Thymus (tissue), 11 donors: ENCODE measurements around the gene CHMP4A. TPM values are rescaled to one million over a fixed set of nuclear protein-coding genes. Genes with fewer than 3 reads are reported as not detected.
A peak's percentile ranks its signal among the peaks of the same experiment; 100 is the strongest.

ENCODE experiments used
- DNase-seq, 9 donors: peaks; one replicate each; pipeline ENCODE4 v3.0.0-alpha.2; 2013; ENCODE audit warnings: low spot score in 9 of 9, low read depth in 6 of 9, missing footprints in 1 of 9
- H3K27ac ChIP-seq, 2 donors: one replicate each; pipeline ENCODE4 v1.5.1; 2013; ENCODE audit warnings: control low read depth in 1 of 2, low read depth in 1 of 2, low read length in 1 of 2, mild to moderate bottlenecking in 1 of 2, moderate library complexity in 1 of 2
- H3K27me3 ChIP-seq, 2 donors: one replicate each; pipeline ENCODE4 v1.5.1; 2013; ENCODE audit warnings: low read length in 1 of 2; ENCODE audit not compliant: control insufficient read depth in 2 of 2, insufficient read depth in 1 of 2
- H3K36me3 ChIP-seq, 2 donors: one replicate each; pipeline ENCODE4 v1.5.1; 2013; ENCODE audit warnings: low read length in 1 of 2, mild to moderate bottlenecking in 1 of 2, moderate library complexity in 1 of 2; ENCODE audit not compliant: control insufficient read depth in 2 of 2, insufficient read depth in 2 of 2
- H3K4me1 ChIP-seq, 2 donors: one replicate each; pipeline ENCODE4 v1.5.1; 2013; ENCODE audit warnings: low read length in 2 of 2; ENCODE audit not compliant: control insufficient read depth in 2 of 2, insufficient read depth in 2 of 2
- H3K4me3 ChIP-seq, 2 donors: one replicate each; pipeline ENCODE4 v1.5.1; 2013; ENCODE audit warnings: low read length in 2 of 2, control low read depth in 1 of 2, mild to moderate bottlenecking in 1 of 2
- H3K9me3 ChIP-seq, 2 donors: one replicate each; pipeline ENCODE4 v1.5.1; 2013; ENCODE audit warnings: low read length in 1 of 2, mild to moderate bottlenecking in 1 of 2; ENCODE audit not compliant: control insufficient read depth in 2 of 2, insufficient read depth in 1 of 2
- WGBS: extraction: QIAGEN DNeasy Blood & Tissue Kit; methylation state at CpG from one replicate; pipeline ENCODE4 v1.1.7; 2013; 5-methylcytosine and 5-hydroxymethylcytosine counted together
- polyA plus RNA-seq: library from polyadenylated mRNA; stranded (reverse); fragments of 200-250 nt; gene quantifications from one replicate; pipeline ENCODE4 v1.2.3, GENCODE V29; 2013
- total RNA-seq: library from RNA; stranded (reverse); fragments of 120-200 nt; gene quantifications from one replicate; pipeline ENCODE4 v1.2.4, GENCODE V29; 2013
- donor health status: healthy.

CHMP4A gene
- total and polyA plus RNA-seq, 2 donors, result 76.9 to 151 TPM

DNA sequence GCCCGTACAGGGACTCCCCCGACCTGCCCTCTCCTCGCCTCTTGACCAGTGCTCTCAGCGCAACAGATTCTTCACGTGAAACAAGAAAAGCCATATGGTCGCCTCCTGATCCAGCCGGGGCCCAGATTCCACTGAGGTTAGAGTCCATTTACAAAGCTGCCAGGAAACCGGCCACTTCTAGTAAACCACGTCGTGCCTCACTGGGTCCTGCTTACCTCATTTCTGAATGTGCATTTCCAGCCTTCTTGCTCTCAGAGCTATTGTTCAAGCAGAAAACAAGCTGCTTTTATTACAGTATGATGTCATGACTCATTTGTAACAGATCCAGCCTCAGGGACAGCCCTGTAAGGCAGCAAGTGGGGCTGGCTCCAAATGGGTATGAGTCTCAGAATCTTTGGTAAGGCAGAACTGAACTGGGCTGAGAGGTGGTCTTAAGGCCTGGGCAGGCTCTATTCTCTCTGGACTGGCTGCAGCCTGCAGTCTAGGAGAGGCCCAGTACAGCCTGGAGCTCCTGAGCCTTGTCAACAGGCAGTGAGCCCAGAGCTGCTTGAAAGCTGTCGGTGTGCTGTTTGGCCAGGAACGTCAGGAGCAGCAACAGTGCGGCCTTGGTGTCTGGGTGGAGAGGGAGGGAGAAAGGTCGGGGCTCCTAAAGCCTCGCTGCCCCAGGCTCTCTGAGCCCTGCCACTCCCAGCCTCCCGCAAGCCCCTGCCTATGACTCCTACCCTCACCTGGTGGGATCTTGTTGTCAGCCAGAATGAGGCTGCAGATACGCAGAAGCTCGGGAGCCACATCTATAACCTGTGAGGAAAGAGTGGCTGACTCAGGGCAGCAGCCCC is 33.1 kb downstream of the CHMP4A start:
- Histone ChIP-seq H3K27ac (no peak overlapping the region), H3K4me3 (no peak overlapping the region), H3K9me3 (no peaks in the 10 kb centered on the region), H3K27me3 (no peaks in the 10 kb centered on the region), H3K36me3 (peaks cover 84 to 93% of the 10 kb centered on the region in 2 donors), H3K4me1 (peaks cover 0 to under 1% of the 10 kb centered on the region in 2 donors)
- no peak for DNase-seq
- 97% methylated on average over 18 of the region's 18 CpGs for WGBS

DNA sequence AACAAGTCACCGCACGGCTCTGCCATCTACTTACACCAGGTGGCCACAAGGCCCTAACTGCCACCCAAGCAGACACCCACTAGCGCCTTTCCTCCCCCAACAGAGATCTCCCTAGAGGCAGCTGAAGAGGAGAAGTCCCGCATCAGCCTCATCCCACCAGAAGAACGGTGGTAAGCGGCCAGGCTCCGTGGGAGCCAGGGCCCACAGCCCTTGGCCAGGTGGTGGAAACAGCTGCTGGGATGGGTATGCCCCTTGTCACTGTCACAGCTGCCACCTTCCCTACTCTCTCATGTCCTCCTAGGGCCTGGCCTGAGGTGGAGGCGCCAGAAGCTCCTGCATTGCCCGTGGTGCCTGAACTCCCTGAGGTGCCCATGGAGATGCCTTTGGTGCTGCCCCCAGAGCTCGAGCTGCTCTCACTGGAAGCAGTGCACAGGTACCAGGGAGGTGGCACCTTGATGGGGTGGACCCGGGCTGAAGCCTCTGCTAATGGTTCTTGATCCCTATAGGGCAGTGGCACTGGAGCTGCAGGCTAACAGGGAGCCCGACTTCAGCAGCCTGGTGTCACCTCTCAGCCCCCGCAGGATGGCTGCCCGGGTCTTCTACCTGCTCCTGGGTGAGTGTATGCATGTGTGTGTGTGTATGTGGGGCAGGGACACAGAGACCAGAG is 33.9 kb downstream of the CHMP4A start:
- peaks cover 0 to 7% of the 10 kb centered on the region in 2 donors for H3K4me1 ChIP-seq
- H3K36me3 ChIP-seq, result peaks cover 88 to 90% of the 10 kb centered on the region in 2 donors
- WGBS, result 93% methylated on average over 14 of the region's 14 CpGs
- no peak overlapping the region for H3K4me3 ChIP-seq
- H3K27me3 ChIP-seq, result no peaks in the 10 kb centered on the region
- DNase-seq, result no peak
- H3K27ac ChIP-seq, result no peak overlapping the region
- H3K9me3 ChIP-seq, result no peaks in the 10 kb centered on the region

DNA sequence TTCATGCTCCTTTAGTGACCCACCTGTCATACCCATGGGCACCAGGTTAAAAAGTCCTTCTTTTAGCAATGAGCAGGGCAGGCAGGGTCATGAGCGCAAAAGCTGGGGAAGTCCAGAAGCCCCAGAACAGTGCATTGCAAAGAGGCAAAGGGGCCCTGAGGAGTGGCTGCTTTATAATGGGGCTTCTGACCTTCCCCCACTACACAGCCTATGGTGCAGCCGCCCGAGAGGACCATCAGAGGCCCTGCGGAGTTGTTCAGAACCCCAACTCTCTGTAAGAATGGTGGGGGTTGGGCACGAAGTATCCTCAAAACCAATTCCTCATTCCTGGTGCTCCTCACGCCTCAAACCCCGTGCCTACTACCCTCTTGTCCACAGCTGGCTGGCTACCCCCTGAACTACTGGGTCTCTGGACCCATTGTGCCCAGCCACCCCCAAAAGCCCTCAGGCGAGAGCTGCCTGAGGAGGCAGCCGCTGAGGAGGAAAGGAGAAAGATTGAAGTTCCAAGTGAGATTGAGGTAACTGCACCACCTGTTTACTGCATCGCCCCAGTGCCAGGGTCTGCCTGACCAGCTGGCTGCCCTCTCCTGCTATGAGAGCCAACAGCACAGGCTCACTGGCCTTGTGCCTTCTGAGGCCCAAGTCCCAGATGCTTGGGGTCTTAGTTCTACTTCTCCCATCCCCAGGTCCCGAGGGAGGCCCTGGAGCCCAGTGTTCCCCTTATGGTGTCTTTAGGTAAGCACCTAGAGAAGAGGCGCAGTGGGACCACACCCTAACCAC is 34.7 kb downstream of the CHMP4A start:
- H3K4me1 ChIP-seq, result peaks cover 0 to 15% of the 10 kb centered on the region in 2 donors
- DNase-seq, result no peak
- no peaks in the 10 kb centered on the region for H3K9me3 ChIP-seq
- H3K36me3 ChIP-seq, result peaks cover 80 to 91% of the 10 kb centered on the region in 2 donors
- no peak overlapping the region for H3K27ac ChIP-seq
- WGBS, result 98% methylated on average over 12 of the region's 12 CpGs
- no peak overlapping the region for H3K4me3 ChIP-seq
- H3K27me3 ChIP-seq, result no peaks in the 10 kb centered on the region

DNA sequence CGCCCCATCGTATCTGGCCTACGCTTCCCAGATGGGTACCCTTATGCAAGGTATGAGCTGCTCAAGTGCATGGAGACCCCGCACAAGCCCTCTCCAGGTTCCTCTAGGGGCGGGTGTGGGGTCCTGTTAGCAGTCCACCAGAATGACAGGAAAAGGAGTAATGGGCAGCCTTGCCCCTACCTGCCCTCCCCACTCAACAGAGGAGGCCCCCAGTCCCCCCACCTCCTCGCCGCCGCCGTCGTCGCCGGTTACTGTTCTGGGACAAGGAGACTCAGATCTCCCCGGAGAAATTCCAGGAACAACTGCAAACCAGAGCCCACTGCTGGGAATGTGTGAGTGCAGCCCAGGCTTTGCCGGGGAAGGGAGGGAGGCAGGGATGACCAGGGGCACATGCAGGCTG is 35.4 kb downstream of the CHMP4A start:
- peaks cover 0 to 22% of the 10 kb centered on the region in 2 donors for H3K4me1 ChIP-seq
- WGBS, result 97% methylated on average over 14 of the region's 14 CpGs
- H3K9me3 ChIP-seq, result no peaks in the 10 kb centered on the region
- DNase-seq, result no peak
- no peak overlapping the region for H3K27ac ChIP-seq
- H3K4me3 ChIP-seq, result no peak overlapping the region
- H3K36me3 ChIP-seq, result peaks cover 74 to 91% of the 10 kb centered on the region in 2 donors
- no peaks in the 10 kb centered on the region for H3K27me3 ChIP-seq

DNA sequence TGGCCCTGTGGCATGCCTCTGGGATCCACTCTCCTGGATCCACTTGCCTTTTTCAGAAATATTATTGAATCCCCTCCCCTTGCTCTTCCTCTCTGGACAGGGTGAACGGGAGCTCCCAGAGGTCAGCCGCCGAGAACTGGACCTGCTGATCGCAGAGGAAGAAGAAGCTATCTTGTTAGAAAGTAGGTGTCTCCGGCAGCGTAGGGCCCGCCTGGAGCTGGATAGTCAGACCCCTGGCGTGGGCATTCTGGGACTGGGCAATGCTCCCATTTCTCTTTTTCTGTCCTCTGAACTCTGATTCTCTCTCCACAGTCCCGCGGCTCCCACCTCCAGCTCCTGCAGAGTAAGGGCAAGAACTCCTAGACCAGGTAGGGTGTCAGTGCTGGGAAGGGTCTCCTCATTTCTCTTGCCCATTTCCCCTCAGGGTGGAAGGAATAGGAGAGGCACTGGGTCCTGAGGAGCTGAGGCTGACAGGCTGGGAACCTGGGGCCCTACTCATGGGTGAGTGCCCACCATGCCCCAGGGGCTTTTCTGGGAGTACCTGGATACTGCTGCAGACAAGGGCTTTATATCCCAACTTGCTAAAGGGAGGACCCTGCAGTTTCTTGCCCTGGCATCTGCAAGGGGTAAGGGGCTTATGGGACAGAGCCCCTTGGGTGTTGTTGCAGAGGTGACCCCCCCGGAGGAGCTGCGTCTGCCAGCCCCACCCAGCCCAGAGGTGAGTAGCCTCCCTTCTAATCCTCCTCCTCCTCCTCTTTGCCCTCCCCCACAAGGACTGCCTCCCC is 36.1 kb downstream of the CHMP4A start:
- Histone ChIP-seq H3K9me3 (no peaks in the 10 kb centered on the region), H3K27me3 (no peaks in the 10 kb centered on the region), H3K4me3 (no peak overlapping the region), H3K27ac (no peak overlapping the region), H3K36me3 (peaks cover 67 to 84% of the 10 kb centered on the region in 2 donors), H3K4me1 (peaks cover 1 to 28% of the 10 kb centered on the region in 2 donors)
- 99% methylated on average over 12 of the region's 12 CpGs for WGBS
- no peak for DNase-seq

DNA sequence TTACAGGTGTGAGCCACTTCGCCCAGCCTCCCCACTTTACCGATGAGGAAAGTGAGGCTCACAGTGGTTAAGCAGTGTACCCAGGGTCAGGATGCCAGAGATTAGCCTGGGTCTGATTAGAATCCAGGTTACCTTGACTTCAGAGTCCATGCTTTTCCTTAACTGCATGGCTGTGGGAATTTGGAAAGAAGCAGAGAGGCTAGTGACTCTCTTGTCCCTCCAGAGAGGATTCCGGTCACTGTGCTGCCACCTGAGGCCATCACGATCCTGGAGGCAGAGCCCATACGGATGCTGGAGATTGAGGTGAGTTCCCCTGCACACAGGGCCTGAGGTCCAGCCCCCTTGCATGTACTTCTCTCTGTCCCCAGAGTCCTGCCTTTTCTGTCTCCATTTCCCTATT is 36.7 kb downstream of the CHMP4A start:
- Histone ChIP-seq H3K4me3 (no peak overlapping the region), H3K27me3 (no peaks in the 10 kb centered on the region), H3K9me3 (no peaks in the 10 kb centered on the region), H3K4me1 (peaks cover 6 to 34% of the 10 kb centered on the region in 2 donors), H3K27ac (no peak overlapping the region), H3K36me3 (peaks cover 61 to 78% of the 10 kb centered on the region in 2 donors)
- no peak for DNase-seq
- 99% methylated on average over 5 of the region's 5 CpGs for WGBS

DNA sequence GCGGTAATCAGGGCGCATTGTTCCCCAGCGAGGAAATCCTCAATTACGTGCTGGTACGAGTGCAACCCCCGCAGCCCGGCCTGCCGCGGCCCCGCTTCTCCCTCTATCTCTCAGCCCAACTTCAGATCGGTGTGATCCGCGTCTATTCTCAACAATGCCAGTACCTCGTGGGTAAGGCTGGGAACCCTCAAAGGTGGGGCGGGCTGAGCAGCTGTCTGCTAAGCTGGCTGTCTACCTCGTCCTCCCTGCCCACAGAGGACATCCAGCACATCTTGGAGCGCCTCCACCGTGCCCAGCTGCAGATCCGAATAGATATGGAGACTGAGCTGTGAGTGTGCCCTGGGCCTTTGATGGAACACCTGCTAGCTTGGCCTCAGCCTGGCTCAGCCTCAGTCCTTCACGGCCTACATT is 40.4 kb downstream of the CHMP4A start:
- Histone ChIP-seq H3K27ac (peak overlapping the region; percentile 31 to 79), H3K9me3 (no peaks in the 10 kb centered on the region), H3K36me3 (peaks cover 24 to 45% of the 10 kb centered on the region in 2 donors), H3K27me3 (no peaks in the 10 kb centered on the region), H3K4me3 (peak overlapping the region; percentile 48 to 67), H3K4me1 (peaks cover 6 to 43% of the 10 kb centered on the region in 2 donors)
- 49% methylated on average over 20 of the region's 20 CpGs for WGBS
- DNase-seq, result peak in 4 of 9 donors; percentile 26 to 75 (median 56)

DNA sequence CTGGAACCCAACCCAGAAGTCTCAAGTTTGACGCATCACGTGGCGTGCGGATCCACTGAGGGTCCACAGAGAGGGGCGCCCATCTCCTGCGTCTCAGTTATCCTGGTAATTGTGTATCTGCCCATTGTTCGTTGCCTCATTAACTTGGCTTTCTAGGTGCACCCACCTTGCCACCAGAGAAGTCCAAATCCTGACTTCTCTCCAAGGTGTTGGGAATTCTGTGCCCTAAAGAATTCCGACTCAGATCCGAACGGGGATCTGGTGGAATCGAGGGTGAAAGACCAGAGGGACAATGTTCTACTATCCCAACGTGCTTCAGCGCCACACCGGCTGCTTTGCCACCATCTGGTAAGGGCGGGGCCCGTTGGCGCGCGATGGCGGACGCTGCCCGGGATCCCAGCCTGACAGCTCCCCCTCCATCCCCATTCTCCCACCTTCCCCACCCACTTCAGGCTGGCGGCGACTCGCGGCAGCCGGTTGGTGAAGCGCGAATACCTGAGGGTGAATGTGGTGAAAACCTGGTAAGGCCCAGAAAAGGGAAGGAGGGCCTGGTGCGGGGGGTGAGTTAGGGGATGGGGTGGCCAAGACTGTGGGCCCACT is 40.9 kb downstream of the CHMP4A start:
- Histone ChIP-seq H3K4me3 (peak overlapping the region; percentile 48 to 67), H3K9me3 (no peaks in the 10 kb centered on the region), H3K27ac (peak overlapping the region; percentile 36 to 79), H3K36me3 (peaks cover 22 to 45% of the 10 kb centered on the region in 2 donors), H3K27me3 (no peaks in the 10 kb centered on the region), H3K4me1 (peaks cover 6 to 43% of the 10 kb centered on the region in 2 donors)
- WGBS, result 19% methylated on average over 30 of the region's 30 CpGs
- peak in 2 of 9 donors; percentile 21 to 44 for DNase-seq
